Hepatocyte (in vitro differentiated cells): Measurements from ENCODE around the gene DNAJC25. TPM values are rescaled to one million over a fixed set of nuclear protein-coding genes. Genes with fewer than 3 reads are reported as not detected.
A peak's percentile ranks its signal among the peaks of the same experiment; 100 is the strongest.

Experiments
- DNase-seq: peaks from one replicate; pipeline ENCODE4 v3.0.0-alpha.2; 2016; ENCODE audit warnings: low spot score
- H2AFZ ChIP-seq: fragments of 200-600 bp; sonication (generic); 2 replicates; pipeline ENCODE4 v1.6.0; 2016; ENCODE audit warnings: antibody characterized with exemption, mild to moderate bottlenecking
- H3K27ac ChIP-seq: fragments of 200-600 bp; sonication (generic); 2 replicates; pipeline ENCODE4 v1.5.1; 2016; ENCODE audit warnings: mild to moderate bottlenecking
- H3K27me3 ChIP-seq: fragments of 200-600 bp; sonication (generic); 2 replicates; pipeline ENCODE4 v1.6.1; 2016
- H3K36me3 ChIP-seq: fragments of 200-600 bp; sonication (generic); replicated peaks from 2 replicates; pipeline ENCODE4 v1.5.1; 2016; ENCODE audit warnings: low read depth; ENCODE audit not compliant: insufficient read depth
- H3K4me1 ChIP-seq: fragments of 200-600 bp; sonication (generic); 2 replicates; pipeline ENCODE4 v1.5.1; 2016; ENCODE audit warnings: mild to moderate bottlenecking, moderate library complexity; ENCODE audit not compliant: insufficient read depth
- H3K4me2 ChIP-seq: fragments of 200-600 bp; sonication (generic); 2 replicates; pipeline ENCODE4 v1.6.0; 2016
- H3K4me3 ChIP-seq: fragments of 200-600 bp; sonication (generic); 2 replicates; pipeline ENCODE4 v1.5.1; 2016; ENCODE audit warnings: mild to moderate bottlenecking
- H3K79me2 ChIP-seq: fragments of 200-600 bp; sonication (generic); 2 replicates; pipeline ENCODE4 v1.6.0; 2017; ENCODE audit warnings: mild to moderate bottlenecking
- H3K9me2 ChIP-seq: fragments of 200-600 bp; sonication (generic); replicated peaks from 2 replicates; pipeline ENCODE4 v1.6.0; 2017; ENCODE audit warnings: mild to moderate bottlenecking; ENCODE audit not compliant: insufficient read depth
- H3K9me3 ChIP-seq: fragments of 200-600 bp; sonication (generic); 2 replicates; pipeline ENCODE4 v1.5.1; 2016; ENCODE audit warnings: low read depth, mild to moderate bottlenecking
- H4K20me1 ChIP-seq: fragments of 200-600 bp; sonication (generic); 2 replicates; pipeline ENCODE4 v1.6.0; 2016; ENCODE audit warnings: mild to moderate bottlenecking; ENCODE audit not compliant: insufficient read depth, poor library complexity, severe bottlenecking
- CTCF ChIP-seq: fragments of 200-600 bp; sonication (generic); IDR thresholded peaks from 2 replicates; pipeline ENCODE4 v1.5.1; 2016; ENCODE audit warnings: antibody characterized with exemption, mild to moderate bottlenecking; ENCODE audit not compliant: poor library complexity
- EZH2 ChIP-seq: fragments of 200-600 bp; sonication (generic); IDR thresholded peaks from 2 replicates; pipeline ENCODE4 v1.6.1; 2016; ENCODE audit warnings: antibody characterized with exemption, mild to moderate bottlenecking, borderline replicate concordance
- EZH2phosphoT487 ChIP-seq: fragments of 200-600 bp; sonication (generic); IDR thresholded peaks from one replicate; pipeline ENCODE4 v1.6.1; 2018; ENCODE audit warnings: antibody characterized with exemption, mild to moderate bottlenecking, low read depth, moderate library complexity; ENCODE audit not compliant: unreplicated experiment, severe bottlenecking
- WGBS: methylation state at CpG from one replicate; pipeline ENCODE4 v1.1.6; 2016; ENCODE audit warnings: low lambda C conversion rate; ENCODE audit errors: missing lambda C conversion rate; 5-methylcytosine and 5-hydroxymethylcytosine counted together
- polyA plus RNA-seq: library from polyadenylated mRNA; unstranded; fragments of >200 nt; fragmentation: Nextera tagmentation; extraction: Ambion mirVana; gene quantifications from 2 replicates; pipeline ENCODE4 v1.2.1, GENCODE V29; 2016
- total RNA-seq: library from RNA; depleted of rRNA; stranded (reverse); fragments of >200 nt; gene quantifications from 2 replicates; pipeline ENCODE4 v1.2.3, GENCODE V29; 2014

Gene DNAJC25
- total and polyA plus RNA-seq, 2 experiments from 2014 or later: 16.1 to 19.8 TPM

- Histone ChIP-seq H3K27ac (no peak overlapping the region), H3K4me3 (no peak overlapping the region), H3K9me3 (no peaks in the 10 kb centered on the region), H3K36me3 (peaks cover 6% of the 10 kb centered on the region), H3K27me3 (no peaks in the 10 kb centered on the region), H3K79me2 (no peaks in the 10 kb centered on the region), H2AFZ (no peak overlapping the region), H4K20me1 (no peaks in the 10 kb centered on the region), H3K9me2 (no peaks in the 10 kb centered on the region), H3K4me2 (no peak overlapping the region), H3K4me1 (no peaks in the 10 kb centered on the region)
- no peak for TF ChIP-seq EZH2phosphoT487
- no peak for TF ChIP-seq CTCF
- no peak for DNase-seq
- WGBS: 95% methylated on average over 5 of the region's 5 CpGs
These were observed 42.3 kb upstream of the DNAJC25 start for GRCh38 chr9:111588846-111589245.

DNA sequence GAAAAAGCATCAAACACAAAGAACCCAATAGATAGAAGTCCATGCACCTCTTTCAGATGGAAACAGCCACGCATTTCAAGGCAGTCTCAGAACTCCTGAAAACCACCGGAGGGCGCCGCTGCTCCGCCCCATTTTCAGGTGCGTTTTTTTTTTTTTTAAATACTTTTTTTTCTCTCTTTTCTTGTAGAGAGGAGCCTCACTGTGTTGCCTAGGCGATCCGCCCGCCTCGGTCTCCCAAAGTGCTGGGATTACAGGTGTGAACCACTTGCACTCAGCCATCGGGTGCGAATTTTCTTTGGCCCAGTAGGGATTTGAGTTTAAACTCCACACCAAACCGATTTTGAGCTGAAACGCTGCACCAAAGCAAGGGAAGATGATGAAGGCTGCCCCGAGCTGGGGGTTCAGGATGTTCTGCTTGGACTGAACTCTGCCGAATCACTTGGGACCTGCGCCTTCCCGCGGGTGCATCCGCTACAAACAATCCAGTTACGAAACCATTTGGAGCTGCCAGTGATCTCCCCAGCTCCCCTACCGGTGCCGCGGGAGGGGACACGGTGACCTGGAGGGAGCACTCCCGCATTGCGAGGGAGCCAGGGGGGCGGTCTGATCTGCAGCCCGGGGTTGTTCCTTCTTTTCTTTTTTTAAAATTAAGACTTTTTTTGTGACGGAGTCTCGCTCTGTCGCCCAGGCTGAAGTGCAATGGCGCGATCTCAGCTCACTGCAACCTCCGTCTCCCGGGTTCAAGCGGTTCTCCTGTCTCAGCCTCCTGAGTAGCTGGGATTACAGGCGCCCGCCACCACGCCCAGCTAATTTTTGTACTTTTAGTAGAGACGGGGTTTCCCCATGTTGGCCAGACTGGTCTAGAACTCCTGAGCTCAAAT lies 33.0 kb upstream of the DNAJC25 start:
- H2AFZ ChIP-seq: peak overlapping the region; percentile 83
- H3K4me3 ChIP-seq: peak overlapping the region; percentile 79
- no peaks in the 10 kb centered on the region for H3K9me3 ChIP-seq
- H3K9me2 ChIP-seq: no peaks in the 10 kb centered on the region
- H3K27me3 ChIP-seq: no peaks in the 10 kb centered on the region
- H3K4me1 ChIP-seq: peaks cover 11% of the 10 kb centered on the region
- peak; percentile 76 for TF ChIP-seq CTCF
- TF ChIP-seq EZH2phosphoT487: no peak
- no peak for TF ChIP-seq EZH2
- H3K27ac ChIP-seq: peak overlapping the region; percentile 95
- WGBS: 7% methylated on average over 41 of the region's 41 CpGs
- peak; percentile 83 for DNase-seq
- peaks cover 4% of the 10 kb centered on the region for H4K20me1 ChIP-seq
- peak overlapping the region; percentile 95 for H3K4me2 ChIP-seq
- H3K36me3 ChIP-seq: no peaks in the 10 kb centered on the region
- H3K79me2 ChIP-seq: peaks cover 7% of the 10 kb centered on the region

DNA sequence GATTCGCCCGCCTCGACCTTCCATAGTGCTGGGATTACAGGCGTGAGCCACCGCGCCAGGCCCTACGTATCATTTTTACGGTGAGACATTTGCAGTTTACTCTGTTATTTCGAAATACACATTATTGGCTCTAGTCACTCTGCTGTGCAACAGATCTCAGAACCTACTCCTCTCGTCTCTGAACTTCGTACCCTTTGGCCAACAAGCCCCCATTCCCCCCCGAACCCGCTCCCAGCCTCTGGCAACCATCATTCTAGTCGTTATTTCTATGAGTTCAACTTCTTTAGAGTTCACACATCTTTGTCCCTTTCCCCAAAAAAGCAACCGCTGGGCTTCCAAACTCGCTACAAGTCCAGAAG lies 32.4 kb upstream of the DNAJC25 start:
- whole genome bisulfite sequencing: 7% methylated on average over 16 of the region's 16 CpGs
- Histone ChIP-seq H3K79me2 (peaks cover 7% of the 10 kb centered on the region), H3K27me3 (no peaks in the 10 kb centered on the region), H3K4me3 (peak overlapping the region; percentile 79), H3K4me1 (peaks cover 11% of the 10 kb centered on the region), H3K27ac (peak overlapping the region; percentile 95), H3K36me3 (no peaks in the 10 kb centered on the region), H4K20me1 (peaks cover 4% of the 10 kb centered on the region), H3K4me2 (peak overlapping the region; percentile 95), H3K9me3 (no peaks in the 10 kb centered on the region), H2AFZ (peak overlapping the region; percentile 83), H3K9me2 (no peaks in the 10 kb centered on the region)
- TF ChIP-seq CTCF (no peak), EZH2 (no peak), EZH2phosphoT487 (no peak)
- peak; percentile 51 for DNase-seq
